ENCODE data around the gene SMYD2.

Gene SMYD2

DNA sequence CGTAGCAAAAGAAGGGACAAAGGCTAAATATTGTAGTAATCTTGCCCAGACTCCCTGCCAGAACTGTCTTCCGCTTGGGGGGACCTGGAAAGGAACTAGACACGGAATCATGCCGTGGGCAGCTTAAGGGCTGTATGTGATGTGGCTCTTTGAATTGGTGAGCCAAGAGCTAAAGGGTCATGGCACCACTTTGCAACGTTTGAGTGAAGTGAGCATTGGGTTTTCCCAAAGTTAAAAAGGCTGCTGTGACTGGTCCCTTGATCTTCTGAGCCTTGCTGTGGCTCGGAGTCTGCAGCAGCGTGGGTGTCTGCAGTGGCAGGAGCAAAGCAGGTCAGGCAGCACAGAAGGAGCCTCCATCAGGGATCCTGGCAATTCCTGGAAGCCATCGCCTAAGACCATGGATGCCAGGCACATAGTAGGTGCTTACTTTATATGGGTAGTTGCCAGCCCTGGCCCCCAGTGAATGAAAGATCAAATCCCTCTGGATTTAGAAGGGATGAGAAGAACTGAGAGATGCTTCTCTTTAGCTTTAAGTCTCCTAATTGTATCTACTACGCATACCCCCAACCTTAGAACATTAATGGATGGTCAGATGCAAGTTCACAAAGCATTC, 1.8 kb downstream of the SMYD2 start:
- H3K27ac ChIP-seq (ENCODE audit: low read depth, low read length), result peak overlapping the region; percentile 11
- peak overlapping the region in 2 of 5 donors; percentile 81 to 86 for H3K4me3 ChIP-seq (ENCODE audit: low read depth in 1 of 5, low read length in 5 of 5)
- H3K9ac ChIP-seq (ENCODE audit: low read length in 5 of 5), result no peak overlapping the region
- no peaks in the 10 kb centered on the region for H3K27me3 ChIP-seq (ENCODE audit: control insufficient read depth in 5 of 5, insufficient read depth in 4 of 5, low read length in 5 of 5)
- H3K9me3 ChIP-seq (ENCODE audit: control insufficient read depth in 5 of 5, low read length in 5 of 5), result no peaks in the 10 kb centered on the region
- peaks cover 6 to 24% (median 23%) of the 10 kb centered on the region in 5 donors for H3K4me1 ChIP-seq (ENCODE audit: control insufficient read depth in 5 of 5, insufficient read depth in 5 of 5, low read length in 5 of 5)
- no peaks in the 10 kb centered on the region for H3K36me3 ChIP-seq (ENCODE audit: control insufficient read depth in 5 of 5, insufficient read depth in 5 of 5, low read length in 5 of 5)

DNA sequence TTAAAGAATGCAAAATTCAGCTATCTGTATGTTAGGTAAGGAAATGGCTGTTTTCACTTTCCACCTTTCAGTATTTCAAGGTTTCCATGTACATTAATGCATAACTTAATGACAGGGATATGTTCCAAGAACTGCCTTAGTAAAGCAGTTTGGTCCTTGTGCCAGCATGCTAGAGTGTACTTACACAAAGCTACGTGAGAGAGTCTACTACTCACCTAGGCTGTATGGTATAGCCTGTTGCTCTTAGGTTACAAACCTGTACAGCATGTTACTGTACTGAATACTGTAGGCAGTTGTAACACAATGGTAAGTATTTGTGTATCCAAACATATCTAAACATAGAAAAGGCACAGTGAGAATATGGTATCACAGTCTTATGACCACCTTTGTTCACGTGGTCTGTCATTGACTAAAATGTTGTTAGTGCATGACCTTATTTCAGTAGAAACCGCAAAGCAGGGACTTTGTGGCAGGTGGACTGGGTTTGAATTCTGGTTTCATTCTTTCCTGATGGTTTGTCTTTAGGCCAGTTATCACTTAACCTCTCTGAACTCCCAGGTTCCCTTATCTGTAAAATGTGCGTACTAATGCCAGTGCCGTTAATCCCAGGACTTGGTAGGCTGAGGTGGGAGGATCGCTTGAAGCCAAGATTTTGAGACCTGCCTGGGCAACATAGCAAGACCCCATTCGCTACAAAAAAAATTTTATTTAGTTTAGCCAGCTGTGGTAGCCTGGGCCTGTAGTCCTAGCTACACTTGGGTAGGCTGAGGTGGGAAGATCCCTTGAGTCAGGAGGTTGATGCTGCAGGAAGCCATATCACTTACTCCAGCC, 4.9 kb downstream of the SMYD2 start:
- no peak overlapping the region for H3K27ac ChIP-seq (ENCODE audit: low read depth, low read length)
- peaks cover 4 to 27% (median 25%) of the 10 kb centered on the region in 5 donors for H3K4me1 ChIP-seq (ENCODE audit: control insufficient read depth in 5 of 5, insufficient read depth in 5 of 5, low read length in 5 of 5)
- no peak overlapping the region for H3K9ac ChIP-seq (ENCODE audit: low read length in 5 of 5)
- no peaks in the 10 kb centered on the region for H3K36me3 ChIP-seq (ENCODE audit: control insufficient read depth in 5 of 5, insufficient read depth in 5 of 5, low read length in 5 of 5)
- no peaks in the 10 kb centered on the region for H3K27me3 ChIP-seq (ENCODE audit: control insufficient read depth in 5 of 5, insufficient read depth in 4 of 5, low read length in 5 of 5)
- no peaks in the 10 kb centered on the region for H3K9me3 ChIP-seq (ENCODE audit: control insufficient read depth in 5 of 5, low read length in 5 of 5)
- H3K4me3 ChIP-seq (ENCODE audit: low read depth in 1 of 5, low read length in 5 of 5), result no peak overlapping the region

DNA sequence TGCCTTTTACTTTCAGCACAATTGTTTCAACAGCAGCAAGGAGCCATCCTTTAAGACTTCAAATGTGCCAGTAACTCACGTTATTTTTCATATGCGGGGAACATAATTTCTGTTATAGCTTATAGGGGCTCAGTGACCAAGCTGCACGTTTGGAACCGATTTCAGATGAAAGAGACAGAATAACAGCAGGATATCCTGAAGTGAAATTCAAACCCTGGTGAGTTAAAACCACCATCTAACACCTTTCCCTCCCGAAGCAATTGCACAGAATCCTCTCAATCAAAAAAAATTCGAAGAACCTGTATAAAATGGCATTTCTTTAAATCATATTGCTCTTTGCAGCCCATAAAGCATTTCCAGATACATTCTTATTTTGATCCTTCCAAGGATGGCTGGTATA, 6.9 kb downstream of the SMYD2 start:
- H3K27ac ChIP-seq (ENCODE audit: low read depth, low read length), result no peak overlapping the region
- H3K9me3 ChIP-seq (ENCODE audit: control insufficient read depth in 5 of 5, low read length in 5 of 5), result no peaks in the 10 kb centered on the region
- H3K4me1 ChIP-seq (ENCODE audit: control insufficient read depth in 5 of 5, insufficient read depth in 5 of 5, low read length in 5 of 5), result peaks cover 0 to 14% (median 12%) of the 10 kb centered on the region in 5 donors
- H3K27me3 ChIP-seq (ENCODE audit: control insufficient read depth in 5 of 5, insufficient read depth in 4 of 5, low read length in 5 of 5), result no peaks in the 10 kb centered on the region
- H3K4me3 ChIP-seq (ENCODE audit: low read depth in 1 of 5, low read length in 5 of 5), result no peak overlapping the region
- H3K36me3 ChIP-seq (ENCODE audit: control insufficient read depth in 5 of 5, insufficient read depth in 5 of 5, low read length in 5 of 5), result no peaks in the 10 kb centered on the region
- H3K9ac ChIP-seq (ENCODE audit: low read length in 5 of 5), result no peak overlapping the region

DNA sequence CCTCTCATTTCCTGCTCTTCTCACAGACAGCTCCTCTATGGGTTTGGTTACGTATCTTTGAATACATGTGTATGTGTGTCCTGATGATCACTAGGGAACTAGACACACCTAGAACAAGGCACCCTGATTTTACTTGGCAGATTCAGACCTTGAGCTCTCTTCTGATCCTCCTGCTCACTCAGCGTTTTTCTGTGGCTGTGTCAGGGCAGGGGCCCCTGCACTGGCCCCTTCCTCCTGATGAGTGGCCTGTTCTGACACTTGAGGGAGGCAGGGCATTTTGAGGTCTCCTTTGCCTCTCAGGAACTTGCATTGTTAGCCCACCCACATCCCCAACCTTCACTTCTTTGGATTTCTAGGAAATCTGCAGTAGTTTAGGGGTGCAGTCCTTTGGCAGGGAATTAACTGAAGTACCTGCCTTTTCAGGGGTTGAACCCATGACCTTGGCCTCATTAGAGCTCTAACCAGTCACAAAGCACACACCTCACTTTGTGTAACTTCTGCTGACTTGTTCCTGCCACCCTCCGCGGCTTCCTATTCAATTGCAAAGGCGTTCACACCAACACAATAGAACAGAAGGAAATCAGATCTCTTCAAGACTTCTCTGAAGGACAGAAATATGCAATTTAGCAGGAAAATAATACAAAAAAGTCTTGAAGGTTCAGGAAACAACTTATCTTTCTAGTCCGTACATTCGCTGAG, 8.8 kb downstream of the SMYD2 start:
- H3K9me3 ChIP-seq (ENCODE audit: control insufficient read depth in 5 of 5, low read length in 5 of 5), result no peaks in the 10 kb centered on the region
- no peak overlapping the region for H3K27ac ChIP-seq (ENCODE audit: low read depth, low read length)
- H3K27me3 ChIP-seq (ENCODE audit: control insufficient read depth in 5 of 5, insufficient read depth in 4 of 5, low read length in 5 of 5), result no peaks in the 10 kb centered on the region
- H3K36me3 ChIP-seq (ENCODE audit: control insufficient read depth in 5 of 5, insufficient read depth in 5 of 5, low read length in 5 of 5), result no peaks in the 10 kb centered on the region
- H3K4me3 ChIP-seq (ENCODE audit: low read depth in 1 of 5, low read length in 5 of 5), result no peak overlapping the region
- peaks cover 0 to 14% (median 11%) of the 10 kb centered on the region in 5 donors for H3K4me1 ChIP-seq (ENCODE audit: control insufficient read depth in 5 of 5, insufficient read depth in 5 of 5, low read length in 5 of 5)
- no peak overlapping the region for H3K9ac ChIP-seq (ENCODE audit: low read length in 5 of 5)

DNA sequence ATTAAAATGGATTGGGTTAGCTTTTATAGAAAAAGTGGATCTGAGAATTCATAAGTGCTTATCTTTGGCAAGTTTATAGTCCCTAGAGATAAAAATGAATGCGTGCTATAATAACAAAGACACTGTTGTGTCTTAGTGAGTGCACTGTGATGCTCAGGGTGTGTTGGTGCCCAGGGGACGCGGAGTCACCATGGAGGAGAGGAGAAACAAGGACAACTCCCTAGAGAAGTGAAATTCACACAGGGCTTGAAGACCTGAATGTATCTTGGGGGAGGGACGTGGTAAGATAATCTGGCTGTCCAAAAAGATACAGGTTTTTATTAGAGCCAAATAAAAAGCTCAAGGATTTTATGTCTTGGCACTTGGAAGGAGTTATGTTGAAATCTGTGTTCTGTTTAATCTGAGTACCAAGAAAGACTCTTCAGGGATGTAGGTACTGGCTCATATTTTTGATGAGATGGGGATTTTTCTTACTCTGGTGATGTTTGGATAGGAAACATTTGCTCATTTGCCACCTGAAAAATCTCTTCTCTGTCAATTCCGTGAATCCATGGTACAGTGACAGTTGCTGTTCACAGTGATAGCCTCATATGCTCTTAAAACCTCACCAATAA, 9.6 kb downstream of the SMYD2 start:
- H3K4me1 ChIP-seq (ENCODE audit: control insufficient read depth in 5 of 5, insufficient read depth in 5 of 5, low read length in 5 of 5), result peaks cover 2 to 18% (median 16%) of the 10 kb centered on the region in 5 donors
- H3K27ac ChIP-seq (ENCODE audit: low read depth, low read length), result no peak overlapping the region
- H3K9me3 ChIP-seq (ENCODE audit: control insufficient read depth in 5 of 5, low read length in 5 of 5), result no peaks in the 10 kb centered on the region
- H3K36me3 ChIP-seq (ENCODE audit: control insufficient read depth in 5 of 5, insufficient read depth in 5 of 5, low read length in 5 of 5), result no peaks in the 10 kb centered on the region
- H3K9ac ChIP-seq (ENCODE audit: low read length in 5 of 5), result no peak overlapping the region
- H3K4me3 ChIP-seq (ENCODE audit: low read depth in 1 of 5, low read length in 5 of 5), result no peak overlapping the region
- no peaks in the 10 kb centered on the region for H3K27me3 ChIP-seq (ENCODE audit: control insufficient read depth in 5 of 5, insufficient read depth in 4 of 5, low read length in 5 of 5)

DNA sequence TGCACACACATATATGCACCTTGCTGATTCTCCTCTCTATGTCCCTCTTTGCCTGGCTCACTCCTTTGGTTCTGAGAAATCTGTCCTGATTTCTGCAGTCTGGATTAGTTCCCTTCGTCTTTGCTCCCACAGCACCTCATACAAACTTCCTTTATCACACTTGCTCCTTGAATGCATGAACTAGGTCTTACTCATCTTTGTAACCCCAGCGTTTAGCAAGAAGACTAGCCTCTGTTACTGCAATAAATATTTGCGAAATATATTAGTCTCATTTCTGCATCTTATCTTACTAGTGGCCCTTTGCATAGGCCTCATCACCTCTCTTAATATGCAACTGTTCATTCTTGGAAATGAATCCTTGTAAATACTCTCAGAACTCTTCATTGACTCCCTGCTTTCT, 11.4 kb downstream of the SMYD2 start:
- Histone ChIP-seq H3K9me3 (ENCODE audit: control insufficient read depth in 5 of 5, low read length in 5 of 5) (no peaks in the 10 kb centered on the region), H3K4me3 (ENCODE audit: low read depth in 1 of 5, low read length in 5 of 5) (no peak overlapping the region), H3K9ac (ENCODE audit: low read length in 5 of 5) (no peak overlapping the region), H3K4me1 (ENCODE audit: control insufficient read depth in 5 of 5, insufficient read depth in 5 of 5, low read length in 5 of 5) (peaks cover 2 to 31% (median 24%) of the 10 kb centered on the region in 5 donors), H3K36me3 (ENCODE audit: control insufficient read depth in 5 of 5, insufficient read depth in 5 of 5, low read length in 5 of 5) (no peaks in the 10 kb centered on the region), H3K27ac (ENCODE audit: low read depth, low read length) (no peak overlapping the region), H3K27me3 (ENCODE audit: control insufficient read depth in 5 of 5, insufficient read depth in 4 of 5, low read length in 5 of 5) (no peaks in the 10 kb centered on the region)

DNA sequence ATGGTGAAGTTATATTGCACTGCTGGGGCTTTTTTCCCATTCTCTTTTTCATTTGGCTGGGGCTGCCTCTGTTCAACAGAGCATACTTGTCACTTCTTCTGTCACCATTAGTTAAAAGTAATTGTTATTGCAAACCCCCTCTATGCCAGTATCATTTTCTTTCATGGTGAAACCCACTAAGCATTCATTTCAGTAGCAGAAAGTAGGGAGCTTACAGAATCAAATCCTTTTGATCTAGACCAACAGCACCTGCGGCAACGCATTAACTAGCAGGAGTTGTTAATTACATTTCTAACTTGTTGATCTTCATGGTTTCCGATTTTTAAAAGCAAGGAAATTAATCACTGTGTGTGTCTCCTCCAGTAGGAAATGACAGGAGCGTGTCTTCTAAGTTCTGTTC, 15.0 kb downstream of the SMYD2 start:
- Histone ChIP-seq H3K27ac (ENCODE audit: low read depth, low read length) (no peak overlapping the region), H3K36me3 (ENCODE audit: control insufficient read depth in 5 of 5, insufficient read depth in 5 of 5, low read length in 5 of 5) (no peaks in the 10 kb centered on the region), H3K4me1 (ENCODE audit: control insufficient read depth in 5 of 5, insufficient read depth in 5 of 5, low read length in 5 of 5) (peaks cover 0 to 25% (median 14%) of the 10 kb centered on the region in 5 donors)

DNA sequence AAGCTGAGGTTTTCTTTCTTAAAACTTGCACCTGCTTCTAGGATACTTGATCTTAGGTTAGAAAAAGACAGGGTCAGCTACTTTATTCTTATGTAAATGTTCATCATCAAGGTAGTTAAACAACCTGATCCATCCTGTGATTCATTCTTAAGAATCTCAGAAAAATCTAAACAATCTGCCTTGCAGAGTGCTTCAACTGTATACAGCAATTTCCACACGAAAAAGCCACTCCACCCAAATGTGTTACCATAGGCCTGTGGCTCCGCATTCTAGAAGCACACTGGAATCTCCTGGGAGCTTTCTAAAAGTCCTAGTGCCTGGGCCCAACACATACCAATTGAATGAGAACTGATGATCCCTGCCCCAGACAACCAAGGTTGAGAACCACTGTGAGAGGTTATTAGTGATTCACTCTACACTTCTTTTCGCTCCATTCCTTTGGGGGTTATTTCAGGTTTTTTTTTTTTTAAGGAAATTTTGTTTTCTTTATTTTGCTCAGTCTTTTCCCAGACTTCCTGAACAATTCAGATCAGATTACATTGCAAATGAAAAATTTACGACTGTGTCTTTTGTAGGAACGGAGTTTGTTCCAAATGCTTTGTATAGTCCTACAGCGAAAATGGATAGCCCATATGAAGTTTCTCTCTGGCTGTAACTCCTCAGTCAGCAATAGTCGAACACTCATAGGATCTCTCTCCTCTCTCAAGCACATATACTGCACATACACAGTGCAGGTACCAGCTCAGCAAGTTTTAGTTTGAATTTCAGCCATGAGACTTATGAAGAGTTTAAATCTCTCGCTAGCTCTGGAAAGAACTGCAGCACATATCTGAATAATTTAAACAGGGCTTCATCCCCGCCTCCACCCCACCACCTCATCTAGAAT, 16.1 kb downstream of the SMYD2 start:
- Histone ChIP-seq H3K27me3 (ENCODE audit: control insufficient read depth in 5 of 5, insufficient read depth in 4 of 5, low read length in 5 of 5) (no peaks in the 10 kb centered on the region), H3K4me1 (ENCODE audit: control insufficient read depth in 5 of 5, insufficient read depth in 5 of 5, low read length in 5 of 5) (peaks cover 0 to 25% (median 14%) of the 10 kb centered on the region in 5 donors), H3K4me3 (ENCODE audit: low read depth in 1 of 5, low read length in 5 of 5) (peak overlapping the region in 1 of 5 donors; percentile 4), H3K9ac (ENCODE audit: low read length in 5 of 5) (peak overlapping the region in 1 of 5 donors; percentile 27), H3K27ac (ENCODE audit: low read depth, low read length) (peak overlapping the region; percentile 53), H3K36me3 (ENCODE audit: control insufficient read depth in 5 of 5, insufficient read depth in 5 of 5, low read length in 5 of 5) (no peaks in the 10 kb centered on the region), H3K9me3 (ENCODE audit: control insufficient read depth in 5 of 5, low read length in 5 of 5) (no peaks in the 10 kb centered on the region)

More for the DNA sequence above, 15.0 kb downstream of the SMYD2 start:
- H3K27me3 ChIP-seq (ENCODE audit: control insufficient read depth in 5 of 5, insufficient read depth in 4 of 5, low read length in 5 of 5), result no peaks in the 10 kb centered on the region
- no peak overlapping the region for H3K4me3 ChIP-seq (ENCODE audit: low read depth in 1 of 5, low read length in 5 of 5)
- no peak overlapping the region for H3K9ac ChIP-seq (ENCODE audit: low read length in 5 of 5)
- no peaks in the 10 kb centered on the region for H3K9me3 ChIP-seq (ENCODE audit: control insufficient read depth in 5 of 5, low read length in 5 of 5)

DNA sequence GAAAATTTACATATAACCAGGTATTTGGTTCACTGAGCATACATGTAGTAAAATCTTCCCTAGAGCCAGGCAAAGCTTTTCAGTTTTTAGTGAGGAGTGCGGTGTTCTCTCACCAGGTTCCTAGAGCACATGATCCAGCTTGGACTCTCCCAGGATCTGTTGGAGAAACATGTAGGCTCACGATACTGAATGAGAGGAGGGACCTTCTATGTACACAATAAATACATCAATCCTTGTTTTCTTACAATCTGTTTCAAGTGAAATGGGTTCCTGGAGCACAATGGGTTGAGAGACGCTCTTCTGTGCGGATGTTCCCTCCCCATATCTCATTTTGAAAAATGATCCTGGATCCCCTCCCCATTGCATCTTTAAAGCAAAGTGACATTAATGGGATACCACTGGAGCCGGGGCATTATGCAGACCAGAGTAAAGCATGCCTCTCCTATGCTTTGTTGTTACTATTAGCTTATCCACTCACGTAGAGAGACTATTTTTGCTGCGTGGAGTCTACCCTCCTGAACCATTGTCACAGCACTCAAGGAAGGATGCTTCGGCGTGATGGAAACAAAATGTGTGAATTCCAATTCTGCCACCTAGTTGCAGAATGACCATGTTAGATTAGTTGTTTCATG, 19.3 kb downstream of the SMYD2 start:
- H3K9me3 ChIP-seq (ENCODE audit: control insufficient read depth in 5 of 5, low read length in 5 of 5), result no peaks in the 10 kb centered on the region
- no peaks in the 10 kb centered on the region for H3K27me3 ChIP-seq (ENCODE audit: control insufficient read depth in 5 of 5, insufficient read depth in 4 of 5, low read length in 5 of 5)
- H3K4me1 ChIP-seq (ENCODE audit: control insufficient read depth in 5 of 5, insufficient read depth in 5 of 5, low read length in 5 of 5), result peaks cover 3 to 30% (median 27%) of the 10 kb centered on the region in 5 donors
- H3K27ac ChIP-seq (ENCODE audit: low read depth, low read length), result no peak overlapping the region
- H3K4me3 ChIP-seq (ENCODE audit: low read depth in 1 of 5, low read length in 5 of 5), result no peak overlapping the region
- H3K36me3 ChIP-seq (ENCODE audit: control insufficient read depth in 5 of 5, insufficient read depth in 5 of 5, low read length in 5 of 5), result no peaks in the 10 kb centered on the region
- no peak overlapping the region for H3K9ac ChIP-seq (ENCODE audit: low read length in 5 of 5)
